GM10847 (cell line): ENCODE results near the gene ANK3.

Experiments
- POLR2A ChIP-seq: IDR thresholded peaks from 2 replicates; pipeline ENCODE4 v1.6.1; 2011; ENCODE audit not compliant: insufficient read length; ENCODE audit errors: extremely low read depth

The ANK3 gene

DNA sequence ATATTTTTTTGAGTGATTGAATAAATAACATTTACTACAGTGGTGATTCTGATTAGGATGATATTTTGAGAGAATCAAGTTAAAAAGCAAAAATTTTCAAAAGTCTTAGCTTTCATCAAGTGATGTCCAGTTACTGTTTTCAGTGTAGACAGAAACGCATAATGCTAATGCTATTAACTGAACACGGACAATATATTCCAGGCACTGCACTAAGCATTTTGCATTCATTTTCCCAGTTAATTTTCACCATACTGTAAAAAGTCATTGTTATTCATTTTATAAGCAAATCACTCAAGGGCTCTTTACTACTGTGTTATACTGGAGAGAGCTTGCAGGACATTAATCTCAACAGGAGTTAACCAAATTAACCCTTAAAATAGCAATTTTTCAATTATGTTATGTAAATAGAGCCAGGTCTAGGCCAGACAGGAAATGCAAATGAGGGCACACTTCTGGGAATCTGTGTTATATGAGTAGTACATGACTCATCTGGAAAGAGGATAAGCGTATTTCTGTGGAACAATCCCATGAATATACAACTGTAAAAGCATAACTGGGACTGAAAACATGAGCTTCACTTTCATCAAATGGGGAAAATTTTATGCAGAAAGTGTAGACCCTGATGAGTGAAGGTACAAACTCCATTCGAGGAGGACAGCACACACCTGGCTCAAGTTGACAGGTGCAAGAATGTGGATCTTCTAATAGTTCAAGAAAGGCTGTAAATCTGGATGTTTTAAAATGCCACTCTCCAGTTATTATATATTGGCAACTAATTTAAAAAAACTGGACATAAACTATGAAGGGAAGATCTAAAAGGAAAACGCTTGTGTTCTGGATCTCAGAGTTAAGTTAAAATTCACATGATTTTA is 75.4 kb downstream of the ANK3 start:
- TF ChIP-seq POLR2A, result no peak

DNA sequence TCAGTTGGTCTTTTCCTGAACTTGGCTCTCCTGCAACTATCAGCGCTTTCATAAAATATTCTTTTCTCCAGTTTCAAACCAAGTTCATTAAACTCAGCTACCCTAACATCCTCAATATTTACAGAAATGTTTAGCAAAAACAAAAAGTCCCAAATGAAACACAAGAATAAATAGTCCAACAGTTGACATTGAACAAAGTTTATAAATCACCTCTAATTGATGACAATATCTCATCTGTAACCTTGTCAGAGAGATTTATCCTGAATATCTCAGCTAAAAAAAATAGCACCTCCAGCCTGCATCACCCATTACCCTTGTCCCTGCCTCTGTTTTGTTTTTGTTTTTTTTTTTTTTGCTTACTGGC is 76.1 kb downstream of the ANK3 start:
- no peak for TF ChIP-seq POLR2A

DNA sequence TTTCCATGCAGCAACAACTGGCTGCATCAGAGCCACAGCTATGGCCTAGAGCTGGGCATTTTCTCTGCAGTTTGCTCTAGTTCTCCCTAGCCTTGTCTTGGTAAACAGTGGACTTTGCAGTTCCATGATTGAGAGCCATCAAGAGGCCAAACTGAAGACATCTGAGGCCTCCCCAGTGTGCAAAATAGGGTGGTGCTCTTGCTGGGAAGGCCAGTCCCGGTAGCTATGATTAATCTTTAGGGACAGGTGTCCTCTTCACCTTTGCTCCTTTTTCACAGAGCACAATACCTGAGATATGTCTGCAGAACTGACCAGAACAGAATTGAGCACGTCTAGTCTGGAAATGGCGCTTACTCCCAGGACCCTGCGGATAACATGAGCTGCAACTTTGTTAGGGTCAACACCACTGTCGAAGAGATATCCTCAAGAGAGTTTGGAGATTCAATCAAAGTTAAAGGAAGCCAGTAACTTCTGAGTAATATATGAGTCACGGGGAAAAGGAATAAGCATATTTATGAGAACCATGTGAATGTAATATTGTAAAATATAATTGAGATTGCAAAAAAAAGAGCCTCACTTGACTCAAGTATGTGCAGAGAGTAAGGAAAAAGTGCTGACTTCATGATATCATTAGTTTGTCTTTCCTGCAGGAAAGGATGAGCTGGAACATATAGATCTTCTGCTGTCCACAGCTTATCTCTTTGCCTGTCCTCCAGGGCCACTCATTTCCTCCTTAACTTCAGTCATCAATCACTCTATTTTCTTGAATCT is 76.7 kb downstream of the ANK3 start:
- TF ChIP-seq POLR2A, result no peak

DNA sequence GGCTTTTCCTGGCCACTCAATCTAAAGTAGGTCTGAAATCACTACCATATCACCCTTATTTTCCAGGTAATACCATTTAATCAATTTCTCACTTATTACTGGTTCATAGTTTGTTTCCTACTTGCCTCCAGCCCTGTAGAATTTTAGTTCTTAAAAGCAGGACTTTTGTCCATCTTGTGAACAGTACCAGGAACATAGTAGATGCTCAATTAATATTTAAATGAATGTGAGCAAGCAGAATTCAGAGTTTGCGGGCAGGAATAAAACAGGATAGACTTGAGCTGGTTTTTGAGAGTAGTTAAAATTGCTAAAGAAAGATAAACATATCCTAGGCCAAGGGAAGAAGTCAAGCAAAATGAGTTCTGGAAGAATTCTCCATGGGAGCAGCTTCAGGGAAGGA is 77.9 kb downstream of the ANK3 start:
- TF ChIP-seq POLR2A, result no peak

DNA sequence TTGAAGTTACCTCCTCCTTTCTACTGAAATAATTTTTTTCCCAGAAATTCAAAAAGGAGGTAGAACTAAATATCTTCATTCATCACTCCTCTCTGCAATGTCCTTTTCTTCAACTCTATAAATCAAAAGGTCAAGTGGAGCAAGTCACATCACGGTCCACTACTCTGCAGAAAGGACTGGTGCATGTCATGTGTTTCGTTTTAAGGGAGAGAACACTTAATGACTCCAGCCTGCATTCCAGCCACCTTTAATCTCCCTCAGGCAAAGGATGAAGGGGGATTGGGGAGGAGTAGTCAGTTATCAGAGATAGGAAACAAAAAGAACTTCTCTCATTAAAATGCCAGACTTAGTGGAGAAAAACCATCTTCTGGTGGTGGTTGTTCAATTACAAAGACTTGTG is 78.9 kb downstream of the ANK3 start:
- no peak for TF ChIP-seq POLR2A

DNA sequence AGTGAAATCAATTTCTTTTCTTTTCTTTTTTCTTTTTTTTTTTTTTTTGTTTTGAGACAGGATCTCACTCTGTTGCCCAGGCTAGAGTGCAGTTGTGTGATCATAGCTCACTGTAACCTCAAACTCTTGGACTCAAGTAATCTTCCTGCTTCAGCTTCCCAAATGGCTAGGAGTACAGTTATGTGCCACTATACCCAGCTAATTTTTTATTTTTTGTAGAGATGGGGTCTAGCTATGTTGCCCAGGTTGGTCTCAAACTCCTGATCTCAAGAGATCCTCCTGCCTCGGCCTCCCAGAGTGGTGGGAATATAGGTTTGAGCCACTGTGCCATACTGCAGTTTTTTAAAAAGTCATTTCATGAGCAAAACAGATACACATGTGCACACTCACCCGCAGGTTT is 79.8 kb downstream of the ANK3 start:
- TF ChIP-seq POLR2A, result no peak

DNA sequence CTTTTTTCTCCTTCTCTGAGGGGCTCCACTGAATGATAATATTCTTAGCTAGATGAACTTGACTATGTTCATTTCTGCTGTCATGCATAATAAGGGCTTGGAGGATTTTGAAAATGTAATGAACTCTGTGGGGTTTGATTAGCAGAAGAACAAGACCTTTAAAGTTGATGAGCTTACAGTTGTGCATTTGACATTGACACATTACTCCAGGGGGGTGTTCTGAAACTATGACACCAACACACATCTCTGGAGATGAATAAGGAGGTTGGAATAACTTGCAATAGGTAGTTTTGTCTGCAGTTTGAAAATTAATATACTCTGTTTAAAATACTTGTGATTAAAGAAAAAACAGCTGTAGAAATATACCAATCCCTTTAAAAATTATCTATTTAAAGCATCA is 80.3 kb downstream of the ANK3 start:
- no peak for TF ChIP-seq POLR2A

DNA sequence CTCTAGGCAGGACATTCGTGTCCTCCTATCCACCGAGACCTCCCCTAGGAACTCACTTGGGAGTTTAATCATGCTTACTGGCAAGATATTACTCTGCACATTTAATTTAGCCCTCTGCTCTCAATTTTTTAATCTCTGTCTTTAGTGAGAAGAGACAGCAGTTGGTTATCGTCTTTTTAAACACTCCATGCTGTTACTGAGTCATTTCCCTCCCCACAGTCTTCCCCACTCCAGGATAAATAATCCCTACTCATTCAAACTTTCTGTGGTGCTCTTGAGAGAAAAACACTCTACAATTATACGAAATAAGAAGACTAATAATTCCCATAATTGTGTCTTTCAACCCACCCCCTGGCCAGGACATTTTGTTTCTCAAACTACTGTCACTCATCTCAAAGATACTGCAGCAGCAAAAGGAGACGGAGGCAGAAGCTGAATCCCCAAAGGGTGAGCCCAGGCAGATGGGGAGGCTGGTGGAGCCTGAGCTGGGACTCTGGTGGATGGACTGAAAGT is 84.2 kb downstream of the ANK3 start:
- no peak for TF ChIP-seq POLR2A

DNA sequence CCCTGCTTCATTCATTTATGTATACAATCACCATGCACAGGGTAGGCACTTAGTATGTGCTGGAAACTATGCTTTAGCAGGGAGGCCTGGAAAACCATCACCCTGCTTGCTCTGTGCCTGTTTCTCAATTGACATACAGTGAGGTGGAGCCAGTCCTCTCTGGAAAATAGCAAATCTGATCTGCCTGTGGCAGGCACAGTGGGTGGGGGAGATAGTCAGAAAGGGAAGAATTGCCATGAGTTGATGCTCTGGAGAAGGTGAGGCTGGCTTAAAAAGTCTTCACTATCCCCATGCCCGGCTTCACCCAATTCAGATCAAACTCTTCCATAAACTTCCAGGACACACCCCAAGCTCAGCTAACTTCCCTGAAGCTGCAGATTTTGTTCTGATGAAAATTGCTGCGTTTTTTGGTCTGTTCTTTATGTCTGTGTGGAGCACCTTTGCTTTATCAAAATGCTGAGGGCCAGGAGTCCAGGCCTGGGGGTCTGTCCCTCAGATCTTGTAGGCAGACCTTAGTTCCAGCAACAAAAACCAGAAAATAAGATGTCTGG is 84.8 kb downstream of the ANK3 start:
- no peak for TF ChIP-seq POLR2A

DNA sequence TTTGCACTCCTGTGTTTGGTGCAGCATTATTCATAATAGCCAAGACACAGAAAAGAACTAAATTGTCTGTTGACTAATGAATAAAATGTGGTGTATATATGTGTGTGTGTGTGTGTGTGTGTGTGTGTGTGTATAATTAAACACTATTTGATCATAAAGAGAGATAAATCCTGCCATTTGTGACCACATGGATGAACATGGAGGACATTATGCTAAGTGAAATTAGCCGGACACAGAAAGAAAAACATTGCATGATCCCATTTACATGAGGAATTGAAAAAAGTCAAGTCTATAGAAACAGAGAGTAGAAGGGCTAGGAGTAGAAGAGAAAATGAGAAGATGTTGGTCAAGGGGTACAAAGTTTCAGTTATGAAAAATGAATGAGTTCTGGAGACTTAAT is 85.9 kb downstream of the ANK3 start:
- no peak for TF ChIP-seq POLR2A

DNA sequence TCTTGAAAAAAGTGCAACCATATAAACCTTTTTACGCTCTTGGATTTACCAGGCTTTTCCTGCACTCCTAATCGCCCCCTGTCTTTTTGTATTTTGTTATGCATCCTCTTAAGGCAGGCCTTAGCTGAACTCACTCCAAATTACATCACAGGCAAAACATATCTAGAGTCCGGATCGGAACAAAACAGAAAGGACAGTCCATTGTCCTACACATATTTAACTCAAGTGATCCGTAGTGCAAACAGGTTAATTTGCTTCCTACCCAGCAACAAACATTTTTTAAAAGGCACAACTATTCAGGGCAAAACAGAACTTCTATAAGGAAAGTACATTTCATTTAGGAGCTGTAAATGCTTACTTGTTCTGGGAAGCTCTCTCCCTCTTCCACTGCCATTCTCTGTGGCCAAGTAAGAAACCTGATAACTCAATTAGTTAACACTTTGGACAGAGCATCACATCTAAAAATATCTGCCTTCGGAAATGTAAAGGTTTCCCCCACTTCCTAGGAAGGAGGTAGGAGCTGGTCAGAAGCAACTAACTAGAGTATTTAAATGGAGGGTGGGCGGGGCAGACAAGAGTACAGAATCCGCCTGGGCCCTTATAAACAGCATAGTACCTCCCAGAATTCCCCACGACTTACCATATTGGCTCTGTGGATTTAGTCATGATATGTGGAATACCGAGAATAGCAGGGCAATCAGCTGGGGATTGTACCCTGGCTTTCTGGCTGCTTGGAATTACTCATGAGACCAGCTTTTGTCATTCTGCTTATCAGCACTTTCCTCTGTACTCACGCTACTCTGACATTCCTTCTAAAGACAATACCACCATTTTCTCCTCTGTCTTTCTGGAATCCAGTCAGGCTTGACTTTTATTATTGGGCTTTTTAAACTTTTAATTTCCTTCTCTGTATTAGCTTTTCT is 89.5 kb downstream of the ANK3 start:
- no peak for TF ChIP-seq POLR2A

DNA sequence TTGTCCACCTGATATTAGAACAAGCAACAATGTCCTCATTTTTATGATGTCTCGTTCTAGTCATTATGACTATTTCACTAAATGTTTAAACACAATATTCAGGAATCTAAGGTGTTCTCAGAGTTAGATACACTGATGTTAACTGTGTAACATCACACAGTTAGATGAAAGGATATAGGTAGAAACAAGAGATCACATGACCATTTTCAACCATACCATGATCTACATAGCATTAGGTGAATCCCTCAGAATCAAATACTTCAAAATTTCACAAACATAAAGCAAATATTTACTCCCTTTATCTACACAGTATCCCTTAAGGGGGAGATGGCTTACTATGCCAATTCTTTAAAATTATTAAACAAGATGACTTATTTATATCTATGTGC is 90.3 kb downstream of the ANK3 start:
- TF ChIP-seq POLR2A, result no peak

DNA sequence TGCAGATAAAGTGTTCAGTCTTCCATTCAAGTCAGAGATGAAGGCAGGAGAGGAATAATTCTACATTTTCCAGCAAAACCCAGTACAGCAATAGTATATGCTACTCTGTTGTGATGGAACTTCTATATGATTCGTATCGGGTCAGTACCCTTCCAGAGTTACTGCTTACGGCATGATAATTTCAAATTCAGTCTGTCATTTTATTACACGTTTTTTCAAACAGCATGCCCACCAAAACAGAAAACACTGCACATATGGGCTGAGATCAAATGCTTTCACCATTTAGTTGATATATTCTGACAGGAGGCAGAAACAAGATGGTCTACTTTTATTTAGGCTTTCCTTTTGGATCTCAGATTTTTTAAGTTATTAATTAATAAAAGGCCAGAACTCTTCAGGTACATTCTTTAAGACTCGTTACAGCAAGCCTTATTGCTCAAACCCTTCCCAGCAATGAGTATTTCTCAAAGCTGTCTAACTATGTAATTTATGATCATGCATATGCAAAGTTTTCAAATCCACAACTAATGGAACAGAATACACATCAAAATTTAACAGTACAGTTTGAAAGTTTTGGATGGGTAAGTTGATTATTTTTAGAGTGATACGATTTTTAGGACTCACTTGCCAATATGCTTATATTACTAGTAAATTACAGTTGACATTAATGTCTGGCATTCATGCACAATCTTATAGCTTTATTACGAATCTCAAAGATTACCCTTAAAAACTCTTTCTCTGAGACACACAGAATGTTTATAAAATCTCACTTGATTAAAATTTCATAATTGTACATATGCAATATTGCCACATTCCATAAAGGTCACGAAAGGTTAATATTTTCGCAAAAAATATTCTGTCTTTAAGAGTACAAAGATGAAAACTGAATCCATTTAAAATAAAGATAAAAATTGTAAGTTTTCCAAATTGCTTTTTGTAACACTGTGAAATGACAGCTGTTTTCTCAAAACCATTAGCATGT is 91.0 kb downstream of the ANK3 start:
- no peak for TF ChIP-seq POLR2A

DNA sequence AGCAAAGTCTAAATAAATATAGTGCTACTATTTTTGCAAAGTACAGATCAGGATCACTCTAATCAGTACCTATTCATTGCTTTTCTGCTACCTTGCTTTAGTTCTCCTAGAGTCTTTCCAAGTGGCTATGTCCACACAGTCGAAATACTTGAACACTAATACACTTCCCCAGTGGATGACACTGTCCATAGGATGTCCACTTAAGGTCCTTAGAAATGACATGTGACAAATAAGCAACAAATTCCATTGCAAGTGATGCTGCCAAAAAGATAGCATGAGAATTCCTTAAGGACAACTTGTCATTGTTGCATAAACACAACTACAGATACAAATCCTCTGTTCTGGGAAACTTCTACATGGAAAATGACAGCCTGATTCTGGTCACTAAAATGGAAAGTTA is 93.6 kb downstream of the ANK3 start:
- no peak for TF ChIP-seq POLR2A
